Subcutaneous abdominal adipose tissue (tissue), 5 donors: Measurements from ENCODE around the gene OGDHL.
A peak's percentile ranks its signal among the peaks of the same experiment; 100 is the strongest.
"Not testable (repeated sequence)": the region's sequence is repeated elsewhere in the genome, so short reads cannot be mapped to it uniquely, and the experiment has no call there.

Source experiments
- H3K27ac ChIP-seq: one replicate; pipeline ENCODE4 v1.7.0; 2013; ENCODE audit warnings: low read depth, mild to moderate bottlenecking, inconsistent platforms, low read length, moderate library complexity
- H3K27me3 ChIP-seq, 5 donors: one replicate each; pipeline ENCODE4 v1.7.0; 2013; ENCODE audit warnings: low read length in 5 of 5, inconsistent platforms in 1 of 5; ENCODE audit not compliant: control insufficient read depth in 5 of 5, insufficient read depth in 4 of 5
- H3K36me3 ChIP-seq, 5 donors: one replicate each; pipeline ENCODE4 v1.7.0; 2013; ENCODE audit warnings: low read length in 5 of 5; ENCODE audit not compliant: control insufficient read depth in 5 of 5, insufficient read depth in 5 of 5
- H3K4me1 ChIP-seq, 5 donors: one replicate each; pipeline ENCODE4 v1.7.0; 2013; ENCODE audit warnings: low read length in 5 of 5, mild to moderate bottlenecking in 3 of 5, moderate library complexity in 1 of 5; ENCODE audit not compliant: control insufficient read depth in 5 of 5, insufficient read depth in 5 of 5
- H3K4me3 ChIP-seq, 5 donors: one replicate each; pipeline ENCODE4 v1.7.0; 2013; ENCODE audit warnings: low read length in 5 of 5, low read depth in 1 of 5
- H3K9ac ChIP-seq, 5 donors: one replicate each; pipeline ENCODE4 v1.7.0; 2013; ENCODE audit warnings: low read length in 5 of 5, mild to moderate bottlenecking in 4 of 5, moderate library complexity in 3 of 5
- H3K9me3 ChIP-seq, 5 donors: one replicate each; pipeline ENCODE4 v1.7.0; 2013; ENCODE audit warnings: low read length in 5 of 5; ENCODE audit not compliant: control insufficient read depth in 5 of 5
- donor health status: healthy.
- donor health status: healthy.
- donor health status: healthy.
- donor health status: healthy.
- donor health status: healthy.

The OGDHL gene

GRCh38 chr10:49772944-49773343, 10.8 kb upstream of the OGDHL start:
- H3K4me3 ChIP-seq, H3K36me3 ChIP-seq, H3K27ac ChIP-seq, H3K9ac ChIP-seq, H3K9me3 ChIP-seq, H3K4me1 ChIP-seq: not testable (repeated sequence)
- H3K27me3 ChIP-seq, result peaks cover 13 to 19% (median 16%) of the 10 kb centered on the region in 5 donors

- not testable (repeated sequence) for H3K4me3 ChIP-seq, H3K9ac ChIP-seq, H3K27ac ChIP-seq, H3K4me1 ChIP-seq, H3K36me3 ChIP-seq
- Histone ChIP-seq H3K9me3 (peaks cover 2 to 21% (median 9%) of the 10 kb centered on the region in 5 donors), H3K27me3 (peaks cover 16 to 25% (median 21%) of the 10 kb centered on the region in 5 donors)
These were observed 8.9 kb upstream of the OGDHL start for GRCh38 chr10:49771046-49771445.

- Histone ChIP-seq H3K27ac (no peak overlapping the region), H3K9me3 (peaks cover 2 to 21% (median 9%) of the 10 kb centered on the region in 5 donors), H3K27me3 (peaks cover 13 to 25% (median 21%) of the 10 kb centered on the region in 5 donors), H3K36me3 (no peaks in the 10 kb centered on the region), H3K4me3 (no peak overlapping the region), H3K4me1 (no peaks in the 10 kb centered on the region), H3K9ac (no peak overlapping the region)
These were observed 7.6 kb upstream of the OGDHL start for GRCh38 chr10:49769692-49770091.

- H3K9ac ChIP-seq, result no peak overlapping the region
- no peak overlapping the region for H3K4me3 ChIP-seq
- peaks cover 17 to 28% (median 21%) of the 10 kb centered on the region in 5 donors for H3K27me3 ChIP-seq
- H3K4me1 ChIP-seq, result no peaks in the 10 kb centered on the region
- H3K9me3 ChIP-seq, result peaks cover 2 to 21% (median 9%) of the 10 kb centered on the region in 5 donors
- no peak overlapping the region for H3K27ac ChIP-seq
- H3K36me3 ChIP-seq, result no peaks in the 10 kb centered on the region
These were observed 6.6 kb upstream of the OGDHL start for GRCh38 chr10:49768731-49769130.

GRCh38 chr10:49768329-49768728, 6.2 kb upstream of the OGDHL start:
- no peaks in the 10 kb centered on the region for H3K36me3 ChIP-seq
- H3K27me3 ChIP-seq, result peaks cover 18 to 31% (median 22%) of the 10 kb centered on the region in 5 donors
- H3K4me3 ChIP-seq, result no peak overlapping the region
- no peaks in the 10 kb centered on the region for H3K4me1 ChIP-seq
- H3K27ac ChIP-seq, result no peak overlapping the region
- peaks cover 2 to 21% (median 9%) of the 10 kb centered on the region in 5 donors for H3K9me3 ChIP-seq
- no peak overlapping the region for H3K9ac ChIP-seq

GRCh38 chr10:49767752-49768151, 5.6 kb upstream of the OGDHL start:
- Histone ChIP-seq H3K36me3 (no peaks in the 10 kb centered on the region), H3K4me3 (no peak overlapping the region), H3K9ac (no peak overlapping the region), H3K27ac (no peak overlapping the region), H3K27me3 (peaks cover 18 to 37% (median 24%) of the 10 kb centered on the region in 5 donors), H3K9me3 (peaks cover 2 to 21% (median 9%) of the 10 kb centered on the region in 5 donors), H3K4me1 (no peaks in the 10 kb centered on the region)

- H3K27me3 ChIP-seq, result peaks cover 22 to 42% (median 30%) of the 10 kb centered on the region in 5 donors
- H3K9me3 ChIP-seq, result peaks cover 2 to 21% (median 9%) of the 10 kb centered on the region in 5 donors
- H3K4me3 ChIP-seq, result no peak overlapping the region
- H3K27ac ChIP-seq, result no peak overlapping the region
- no peak overlapping the region for H3K9ac ChIP-seq
- no peaks in the 10 kb centered on the region for H3K36me3 ChIP-seq
- H3K4me1 ChIP-seq, result peaks cover 0 to 12% (median 9%) of the 10 kb centered on the region in 5 donors
These were observed 4.4 kb upstream of the OGDHL start for GRCh38 chr10:49766484-49766883.

GRCh38 chr10:49762566-49762877, 399 bp upstream of the OGDHL start:
- peak overlapping the region in 3 of 5 donors; percentile 39 to 63 (median 57) for H3K4me3 ChIP-seq
- peaks cover 0 to 12% (median 9%) of the 10 kb centered on the region in 5 donors for H3K4me1 ChIP-seq
- no peak overlapping the region for H3K9ac ChIP-seq
- no peak overlapping the region for H3K27ac ChIP-seq
- H3K9me3 ChIP-seq, result peaks cover 2 to 14% (median 7%) of the 10 kb centered on the region in 5 donors
- H3K36me3 ChIP-seq, result no peaks in the 10 kb centered on the region
- peaks cover 10 to 36% (median 21%) of the 10 kb centered on the region in 5 donors for H3K27me3 ChIP-seq

GRCh38 chr10:49761201-49761788, 828 bp downstream of the OGDHL start:
- H3K4me3 ChIP-seq, result peak overlapping the region in 1 of 5 donors; percentile 63
- H3K27me3 ChIP-seq, result peaks cover 10 to 36% (median 21%) of the 10 kb centered on the region in 5 donors
- peaks cover under 1 to 2% (median 2%) of the 10 kb centered on the region in 5 donors for H3K9me3 ChIP-seq
- no peaks in the 10 kb centered on the region for H3K36me3 ChIP-seq
- no peak overlapping the region for H3K27ac ChIP-seq
- H3K9ac ChIP-seq, result no peak overlapping the region
- H3K4me1 ChIP-seq, result peaks cover 0 to 12% (median 9%) of the 10 kb centered on the region in 5 donors

- Histone ChIP-seq H3K9me3 (no peaks in the 10 kb centered on the region), H3K9ac (no peak overlapping the region), H3K36me3 (no peaks in the 10 kb centered on the region), H3K27ac (no peak overlapping the region), H3K4me1 (peaks cover 0 to 12% (median 9%) of the 10 kb centered on the region in 5 donors), H3K27me3 (peaks cover 10 to 34% (median 21%) of the 10 kb centered on the region in 5 donors), H3K4me3 (no peak overlapping the region)
These were observed 1.3 kb downstream of the OGDHL start for GRCh38 chr10:49760789-49761188.
